GM23248 (cell line): Measurements from ENCODE around the gene CLPTM1.

Experiments used
- EZH2 ChIP-seq: fragments of 200-600 bp; sonication (generic); IDR thresholded peaks from 2 replicates; pipeline ENCODE4 v1.6.1; 2018; ENCODE audit warnings: antibody characterized with exemption, mild to moderate bottlenecking; ENCODE audit not compliant: insufficient read depth, poor library complexity, severe bottlenecking
- EZH2phosphoT487 ChIP-seq: fragments of 200-600 bp; sonication (generic); IDR thresholded peaks from 2 replicates; pipeline ENCODE4 v1.6.1; 2018; ENCODE audit warnings: antibody characterized with exemption, moderate library complexity, mild to moderate bottlenecking, low read depth; ENCODE audit not compliant: insufficient read depth

- TF ChIP-seq EZH2phosphoT487 = no peak
- TF ChIP-seq EZH2 = no peak
Observed at GRCh38 chr19:44988896-44989556, 33.8 kb downstream of the CLPTM1 start.
